ENCODE data around the gene ATP9A. TPM values are rescaled to one million over a fixed set of nuclear protein-coding genes. Genes with fewer than 3 reads are reported as not detected.
"Not testable (repeated sequence)": the region's sequence is repeated elsewhere in the genome, so short reads cannot be mapped to it uniquely, and the experiment has no call there.

Gene ATP9A
- total RNA-seq, 1 experiment from 2014 or later = 16.8 TPM

DNA sequence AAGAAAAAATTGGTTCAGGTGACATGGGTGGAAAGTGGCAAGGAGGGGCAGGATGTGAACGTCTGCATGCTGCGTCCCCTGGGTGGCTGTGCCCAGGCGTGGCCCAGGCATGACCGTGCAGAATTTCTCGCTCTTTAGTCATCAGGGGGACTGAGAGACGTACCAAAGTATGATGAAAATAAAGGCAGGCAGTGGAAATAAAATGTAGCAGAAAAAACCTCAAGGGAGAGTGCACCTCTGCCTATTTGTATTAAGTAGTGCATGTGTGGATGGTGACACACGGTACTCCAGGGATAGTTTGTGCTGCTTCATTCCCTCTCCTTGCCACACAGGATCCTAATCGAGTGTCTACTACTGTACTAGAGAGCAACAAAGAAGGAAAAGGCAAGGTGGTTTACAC, 81.1 kb downstream of the ATP9A start (continued):
- no peak for TF ChIP-seq EGR1 (IDR thresholded peaks at IDR 0.05; ENCODE audit: low read depth)

- H3K9me3 ChIP-seq (ENCODE audit: control insufficient read depth in 1 of 2, insufficient read depth in 1 of 2, low read depth in 1 of 2, low read length in 2 of 2); H3K9me2 ChIP-seq (ENCODE audit: insufficient read depth); H3K4me2 ChIP-seq (ENCODE audit: low read length); intact Hi-C loops (cut with micrococcal nuclease); H3K4me3 ChIP-seq (replicated peaks in 1 of 2; ENCODE audit: low read depth in 1 of 2, low read length in 2 of 2); H2AFZ ChIP-seq (ENCODE audit: low read depth, low read length, poor library complexity, severe bottlenecking); H3K79me2 ChIP-seq (ENCODE audit: insufficient read depth, low read length); H3K27me3 ChIP-seq (ENCODE audit: insufficient read depth, low read length); H3K36me3 ChIP-seq (ENCODE audit: control insufficient read depth in 1 of 2, insufficient read depth in 2 of 2, low read length in 2 of 2); BruUV-seq (replicated peaks); H3K9ac ChIP-seq (ENCODE audit: low read length); POLR2A ChIA-PET; ATAC-seq; H4K20me1 ChIP-seq (ENCODE audit: insufficient read depth); CTCF ChIA-PET; H3K27ac ChIP-seq (ENCODE audit: low read depth, low read length); DNase-seq (ENCODE audit: low read depth, low spot score); RAD21 ChIA-PET (ENCODE audit: low non-redundant PET in 1 of 2, low total read pairs in 2 of 2, uncharacterized antibody in 2 of 2, unreplicated experiment in 2 of 2): not testable (repeated sequence)
- peaks cover 5 to 16% of the 10 kb centered on the region in 2 experiments for H3K4me1 ChIP-seq (ENCODE audit: control insufficient read depth in 1 of 2, insufficient read depth in 2 of 2, low read length in 2 of 2)
Measured at GRCh38 chr20:51685494-51685893, 82.7 kb downstream of the ATP9A start.

GRCh38 chr20:51680067-51680749, 88.0 kb downstream of the ATP9A start:
- no peaks in the 10 kb centered on the region for H3K27me3 ChIP-seq (ENCODE audit: insufficient read depth, low read length)
- H3K27ac ChIP-seq (ENCODE audit: low read depth, low read length) = no peak overlapping the region
- intact Hi-C loops (cut with micrococcal nuclease) = no loop called here
- H3K4me3 ChIP-seq (replicated peaks in 1 of 2; ENCODE audit: low read depth in 1 of 2, low read length in 2 of 2) = no peak overlapping the region
- H3K79me2 ChIP-seq (ENCODE audit: insufficient read depth, low read length) = no peaks in the 10 kb centered on the region
- no peaks in the 10 kb centered on the region for H3K4me1 ChIP-seq (ENCODE audit: control insufficient read depth in 1 of 2, insufficient read depth in 2 of 2, low read length in 2 of 2)
- no peak overlapping the region for H3K9ac ChIP-seq (ENCODE audit: low read length)
- no peaks in the 10 kb centered on the region for H3K9me3 ChIP-seq (ENCODE audit: control insufficient read depth in 1 of 2, insufficient read depth in 1 of 2, low read depth in 1 of 2, low read length in 2 of 2)
- no peaks in the 10 kb centered on the region for H4K20me1 ChIP-seq (ENCODE audit: insufficient read depth)
- H2AFZ ChIP-seq (ENCODE audit: low read depth, low read length, poor library complexity, severe bottlenecking) = no peak overlapping the region
- ATAC-seq (no peak), DNase-seq (ENCODE audit: low read depth, low spot score) (no peak)
- no peak overlapping the region for H3K4me2 ChIP-seq (ENCODE audit: low read length)
- CTCF ChIA-PET = no interaction called here
- no peaks in the 10 kb centered on the region for H3K9me2 ChIP-seq (ENCODE audit: insufficient read depth)
- POLR2A ChIA-PET = no interaction called here
- TF ChIP-seq ELF1 (IDR thresholded peaks at IDR 0.05; ENCODE audit: borderline replicate concordance, low read depth) = no peak
- TF ChIP-seq POLR2A (IDR thresholded peaks at IDR 0.05; ENCODE audit: borderline replicate concordance, extremely low read depth, insufficient read depth, insufficient read length) = no peak
- no peak for TF ChIP-seq FOSL1 (IDR thresholded peaks at IDR 0.05; ENCODE audit: low read depth)
- no peak for TF ChIP-seq EZH2phosphoT487 (IDR thresholded peaks at IDR 0.05; ENCODE audit: borderline replicate concordance)
- TF ChIP-seq, protein P1, sequence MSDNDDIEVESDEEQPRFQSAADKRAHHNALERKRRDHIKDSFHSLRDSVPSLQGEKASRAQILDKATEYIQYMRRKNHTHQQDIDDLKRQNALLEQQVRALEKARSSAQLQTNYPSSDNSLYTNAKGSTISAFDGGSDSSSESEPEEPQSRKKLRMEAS (IDR thresholded peaks at IDR 0.05) = no peak
- TF ChIP-seq SRF (IDR thresholded peaks at IDR 0.05; ENCODE audit: low read depth) = no peak
- no peak for TF ChIP-seq ZNF274 (IDR thresholded peaks at IDR 0.05; ENCODE audit: low read depth, low read length)
- TF ChIP-seq CBX3 (IDR thresholded peaks at IDR 0.05; ENCODE audit: low read depth) = no peak
- no peak for TF ChIP-seq SP1 (IDR thresholded peaks at IDR 0.05; ENCODE audit: low read depth)
- no peak for TF ChIP-seq SIN3A (IDR thresholded peaks at IDR 0.05; ENCODE audit: low read depth)
- no TSS peak for BruUV-seq (replicated peaks)
- H3K36me3 ChIP-seq (ENCODE audit: control insufficient read depth in 1 of 2, insufficient read depth in 2 of 2, low read length in 2 of 2) = no peaks in the 10 kb centered on the region
- RAD21 ChIA-PET (ENCODE audit: low non-redundant PET in 1 of 2, low total read pairs in 2 of 2, uncharacterized antibody in 2 of 2, unreplicated experiment in 2 of 2) = no interaction called here

All from HCT116 (cell line).